GM18498 (cell line): Measurements from ENCODE around the gene LAMC2.
A peak's percentile ranks its signal among the peaks of the same experiment; 100 is the strongest.

Experiments
- ATAC-seq: cut with Tn5 transposase; IDR thresholded peaks from one replicate; pipeline ENCODE4 v1.9.1; 2021; ENCODE audit warnings: mild to moderate bottlenecking, moderate library complexity; ENCODE audit not compliant: unreplicated experiment

LAMC2 gene

GRCh38 chr1:183210681-183211080, 24.6 kb downstream of the LAMC2 start:
- no peak for ATAC-seq

GRCh38 chr1:183212870-183213269, 26.8 kb downstream of the LAMC2 start:
- no peak for ATAC-seq

DNA sequence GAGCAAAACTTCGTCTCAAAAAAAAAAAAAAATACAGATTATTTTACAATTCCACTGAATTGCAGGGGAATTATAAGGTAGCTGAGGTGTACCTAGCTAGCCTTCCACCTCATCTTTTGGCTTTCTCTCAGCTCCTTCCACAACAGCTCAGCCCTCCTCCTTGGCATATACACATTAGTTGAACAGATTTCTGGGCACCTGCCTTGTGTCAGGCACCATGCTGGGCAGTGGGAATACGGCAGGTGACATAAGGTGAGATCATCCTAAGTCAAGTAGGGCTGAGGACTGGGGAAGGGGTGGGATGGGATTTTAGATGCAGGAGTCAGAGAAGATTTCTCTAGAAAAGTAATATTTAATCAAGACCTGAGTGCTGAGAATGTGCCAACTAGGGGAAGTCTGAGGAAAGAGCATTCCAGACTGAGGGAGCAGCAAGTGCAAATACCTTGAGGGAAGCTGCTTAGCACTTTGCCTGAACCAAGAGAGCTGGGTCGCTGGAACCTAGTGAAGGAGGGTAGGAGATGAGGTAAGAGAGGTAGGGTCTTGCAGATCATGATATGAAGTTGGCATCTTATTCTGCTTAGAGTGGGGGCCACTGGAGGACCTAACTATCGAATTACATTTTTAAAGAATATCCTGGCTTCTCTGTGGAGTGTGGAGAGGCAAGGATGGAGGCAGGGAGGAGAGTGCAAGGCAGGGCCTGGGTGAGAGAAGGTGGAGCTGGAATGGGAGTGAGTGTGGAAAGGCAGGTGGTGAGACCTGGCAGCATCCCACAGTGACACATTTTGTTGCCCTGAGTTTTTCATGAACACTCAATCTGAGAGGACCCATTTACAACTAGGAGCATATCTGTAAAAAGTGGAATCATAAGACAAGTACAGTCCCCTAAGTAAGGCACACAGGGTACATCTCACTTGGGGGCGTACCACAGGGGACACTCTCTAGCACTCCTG, 28.2 kb downstream of the LAMC2 start:
- no peak for ATAC-seq

GRCh38 chr1:183215076-183215720, 29.1 kb downstream of the LAMC2 start:
- ATAC-seq, result no peak

DNA sequence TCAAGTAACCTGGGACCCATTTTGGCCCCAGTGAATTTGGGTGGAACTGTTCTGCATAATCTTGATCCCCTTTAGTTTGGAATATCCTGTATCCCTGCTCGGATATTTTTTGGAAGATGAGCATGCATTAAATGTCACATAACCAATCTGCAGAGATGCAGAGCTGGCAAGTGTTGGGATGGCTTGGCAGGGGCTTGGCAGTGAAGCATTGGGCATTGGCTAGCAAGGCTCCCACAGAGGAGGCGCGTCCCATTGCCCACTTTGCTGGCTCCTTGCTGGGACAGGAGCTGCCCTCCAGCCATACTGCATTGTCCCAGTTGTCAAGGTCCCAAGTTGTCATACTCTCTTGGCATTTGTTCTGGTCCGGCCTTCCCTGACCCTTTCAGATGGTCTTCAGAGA, 29.9 kb downstream of the LAMC2 start:
- no peak for ATAC-seq

GRCh38 chr1:183218027-183218618, 32.1 kb downstream of the LAMC2 start:
- no peak for ATAC-seq

DNA sequence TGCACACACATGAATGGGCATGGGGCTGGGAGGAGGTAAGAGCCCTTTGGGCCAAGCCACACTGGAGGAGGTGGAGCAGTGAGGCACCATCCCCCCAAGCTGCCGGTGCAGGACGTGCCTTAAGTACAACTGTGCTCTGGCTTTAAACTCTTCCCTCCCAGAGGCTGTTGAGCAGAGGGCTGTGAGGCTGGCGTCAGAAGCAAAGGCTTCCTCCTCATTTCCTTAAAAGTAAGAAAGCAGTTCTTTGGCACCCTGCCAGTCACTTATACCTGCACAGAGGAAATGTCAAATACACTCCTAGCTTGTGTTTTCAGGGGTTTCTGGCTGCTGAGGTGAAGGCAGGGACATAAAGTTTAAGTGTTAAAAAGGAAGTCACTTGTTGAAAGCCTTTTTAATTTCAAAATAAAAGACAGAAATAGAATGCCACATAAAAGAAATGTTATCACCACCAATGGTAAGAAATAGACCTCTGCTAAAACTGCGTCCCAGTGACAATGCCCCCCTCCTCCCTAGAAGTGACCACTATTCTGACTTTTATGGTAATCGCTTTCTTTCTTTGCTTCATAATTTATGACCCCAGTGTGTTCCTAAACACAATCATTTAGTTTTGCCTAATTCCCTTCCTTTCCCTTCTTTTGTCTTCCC, 33.0 kb downstream of the LAMC2 start:
- no peak for ATAC-seq

GRCh38 chr1:183219616-183220009, 33.5 kb downstream of the LAMC2 start:
- no peak for ATAC-seq

- no peak for ATAC-seq
Measured at GRCh38 chr1:183222909-183223308, 36.8 kb downstream of the LAMC2 start.

- ATAC-seq, result no peak
Measured at GRCh38 chr1:183223467-183223866, 37.4 kb downstream of the LAMC2 start.

GRCh38 chr1:183226361-183226760, 40.3 kb downstream of the LAMC2 start:
- ATAC-seq, result no peak

DNA sequence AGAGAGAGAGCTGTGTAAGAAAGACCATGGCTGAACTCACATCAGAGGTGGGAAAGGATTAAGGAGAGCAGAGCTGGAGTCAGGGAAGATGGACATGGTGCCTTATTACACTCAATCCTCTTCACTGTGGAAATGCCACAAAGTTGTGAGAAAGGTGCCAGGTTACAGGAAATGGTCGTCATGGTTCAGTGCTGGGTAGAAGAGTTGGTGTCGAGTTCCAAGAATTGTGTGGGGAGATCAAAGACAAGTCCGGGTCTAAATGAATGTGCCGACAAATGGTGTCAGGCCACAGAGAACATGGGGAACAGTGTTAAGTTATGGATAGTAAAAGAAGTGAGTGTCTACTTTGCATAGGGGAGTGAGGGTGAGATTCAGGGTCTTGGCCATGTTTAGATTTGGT, 40.9 kb downstream of the LAMC2 start:
- no peak for ATAC-seq

- ATAC-seq, result peak; percentile 65
Measured at GRCh38 chr1:183227422-183228346, 41.6 kb downstream of the LAMC2 start.

DNA sequence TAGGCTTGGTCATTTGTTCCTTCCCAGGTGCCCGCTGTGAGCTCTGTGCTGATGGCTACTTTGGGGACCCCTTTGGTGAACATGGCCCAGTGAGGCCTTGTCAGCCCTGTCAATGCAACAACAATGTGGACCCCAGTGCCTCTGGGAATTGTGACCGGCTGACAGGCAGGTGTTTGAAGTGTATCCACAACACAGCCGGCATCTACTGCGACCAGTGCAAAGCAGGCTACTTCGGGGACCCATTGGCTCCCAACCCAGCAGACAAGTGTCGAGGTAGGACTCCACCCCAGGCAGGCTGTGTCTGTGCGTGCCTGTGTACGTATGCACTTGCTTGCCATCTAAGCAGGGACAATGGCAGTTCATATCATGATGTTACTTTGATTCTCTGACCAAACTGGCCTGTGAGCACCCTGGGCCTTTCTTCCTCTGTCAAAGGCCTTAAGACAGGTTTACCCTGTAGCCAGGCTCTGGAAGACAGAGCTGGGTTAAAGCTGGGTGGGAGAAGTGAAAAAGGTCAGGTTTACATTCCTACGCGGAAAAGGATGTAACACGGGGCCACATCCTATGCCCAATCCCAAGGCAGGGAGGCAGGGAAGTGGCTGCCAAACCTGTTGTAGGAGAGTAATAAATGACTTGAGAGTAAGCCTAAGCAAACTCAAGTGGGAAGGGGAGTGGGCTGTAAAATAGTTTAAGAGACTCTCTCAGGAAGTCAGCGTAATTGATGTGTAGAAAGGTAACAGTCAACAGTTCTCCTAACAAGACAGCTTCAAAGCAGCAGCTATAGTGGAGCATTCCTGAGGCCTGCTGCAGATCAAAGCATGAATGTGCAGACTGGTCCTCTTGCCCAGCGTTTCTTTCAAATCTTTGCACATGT, 42.5 kb downstream of the LAMC2 start:
- ATAC-seq, result no peak

GRCh38 chr1:183230413-183230812, 44.3 kb downstream of the LAMC2 start:
- no peak for ATAC-seq

- no peak for ATAC-seq
Measured at GRCh38 chr1:183231545-183231944, 45.5 kb downstream of the LAMC2 start.

DNA sequence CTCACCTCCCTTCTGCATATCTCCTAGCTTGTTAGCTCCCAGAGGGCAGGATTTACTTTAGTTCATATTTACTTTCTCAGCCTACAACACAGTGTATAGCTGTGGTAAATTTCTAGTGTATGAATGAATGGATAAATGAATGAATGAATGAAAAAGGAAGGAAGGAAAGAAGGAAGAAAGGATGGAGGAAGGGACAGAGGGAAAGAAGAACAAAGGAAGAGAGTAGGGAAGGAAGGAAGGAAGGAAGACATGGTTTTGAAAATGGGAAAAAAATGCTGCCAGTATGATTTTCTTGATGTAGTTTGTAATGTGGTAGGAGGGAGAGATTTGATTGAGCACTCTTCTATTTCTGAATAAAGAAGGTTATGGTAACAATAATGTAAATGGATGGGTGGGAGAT, 47.0 kb downstream of the LAMC2 start:
- no peak for ATAC-seq

DNA sequence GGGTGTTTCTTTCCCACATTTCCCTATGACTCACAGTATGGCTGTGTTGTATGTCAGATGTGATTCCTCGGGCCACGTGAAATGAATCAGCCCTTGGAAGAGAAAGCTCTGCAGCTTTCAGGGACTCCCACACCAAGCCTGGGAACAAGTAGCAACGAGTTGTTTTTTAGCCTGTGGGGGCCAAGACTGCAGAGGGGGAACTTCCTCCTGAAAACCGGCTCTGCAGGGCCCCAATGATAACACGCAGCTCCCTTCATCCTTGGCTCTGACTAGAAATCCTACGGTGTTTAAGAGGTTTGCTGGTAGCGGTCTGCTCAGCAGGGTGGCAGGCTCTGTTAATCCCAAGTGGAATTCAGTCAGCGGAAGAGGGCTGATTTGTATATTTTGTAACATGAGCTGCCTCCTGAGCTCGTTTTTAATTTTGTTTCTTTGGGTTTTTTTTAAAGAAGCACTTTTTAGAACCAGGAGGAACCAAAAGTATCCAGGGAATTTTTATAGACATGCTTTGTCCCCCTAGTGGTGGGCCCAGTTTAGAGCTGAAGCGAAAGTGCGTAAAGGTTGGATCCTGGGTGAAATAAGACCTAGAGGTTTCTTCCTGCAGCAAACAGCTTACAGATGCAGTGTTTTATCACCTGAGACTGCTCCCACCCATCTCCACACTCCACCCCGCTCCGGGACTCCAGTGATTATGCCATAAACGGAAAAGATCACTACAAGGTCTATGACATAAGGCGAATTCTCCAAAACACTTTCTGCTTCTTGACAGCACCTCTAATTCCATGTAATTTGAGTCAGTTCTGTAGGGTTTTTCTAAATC, 48.8 kb downstream of the LAMC2 start:
- ATAC-seq, result no peak
